SK-MEL-5 (cell line): Measurements from ENCODE around the gene CHD9. TPM values are rescaled to one million over a fixed set of nuclear protein-coding genes. Genes with fewer than 3 reads are reported as not detected.
A peak's percentile ranks its signal among the peaks of the same experiment; 100 is the strongest.
"Not testable (repeated sequence)": the region's sequence is repeated elsewhere in the genome, so short reads cannot be mapped to it uniquely, and the experiment has no call there.

Source experiments
- DNase-seq: peaks from one replicate; pipeline ENCODE4 v3.0.0-alpha.2; 2016; ENCODE audit warnings: low read depth, low spot score
- in situ Hi-C: cut with HindIII; loops from 2 replicates; pipeline ENCODE4 v1.10.0; 2016; ENCODE audit warnings: low sequenced_read_pairs, high pct_unique_total_duplicates, low pct_unique_long_range_greater_than_20kb
- total RNA-seq: library from RNA; depleted of rRNA; stranded (reverse); fragments of >200 nt; shearing (Covaris generic); gene quantifications from 2 replicates; pipeline ENCODE4 v1.2.3, GENCODE V29; 2014

Gene CHD9
- total RNA-seq, 1 experiment from 2014 or later = 20.3 TPM

GRCh38 chr16:53065461-53066061, 10.8 kb downstream of the CHD9 start:
- DNase-seq = peak; percentile 60
- in situ Hi-C loops = no loop called here

- no peak for DNase-seq
- in situ Hi-C loops = no loop called here
Observed at GRCh38 chr16:53067675-53068074, 12.9 kb downstream of the CHD9 start.

GRCh38 chr16:53068423-53068833, 13.6 kb downstream of the CHD9 start:
- in situ Hi-C loops = no loop called here

GRCh38 chr16:53069772-53070171, 15.0 kb downstream of the CHD9 start:
- no peak for DNase-seq
- in situ Hi-C loops = no loop called here

More at GRCh38 chr16:53068423-53068833, 13.6 kb downstream of the CHD9 start:
- DNase-seq = no peak

- no peak for DNase-seq
- in situ Hi-C loops = no loop called here
Observed at GRCh38 chr16:53071748-53072301, 17.0 kb downstream of the CHD9 start.

- no peak for DNase-seq
- in situ Hi-C loops = no loop called here
Observed at GRCh38 chr16:53073022-53073421, 18.2 kb downstream of the CHD9 start.

- DNase-seq, in situ Hi-C loops: not testable (repeated sequence)
Observed at GRCh38 chr16:53074296-53074695, 19.5 kb downstream of the CHD9 start.

GRCh38 chr16:53075461-53075860, 20.7 kb downstream of the CHD9 start:
- in situ Hi-C loops, DNase-seq: not testable (repeated sequence)

GRCh38 chr16:53078247-53078646, 23.5 kb downstream of the CHD9 start:
- DNase-seq = no peak
- in situ Hi-C loops = no loop called here

- in situ Hi-C loops = no loop called here
- no peak for DNase-seq
Observed at GRCh38 chr16:53078765-53079485, 24.1 kb downstream of the CHD9 start.

GRCh38 chr16:53080345-53081031, 25.7 kb downstream of the CHD9 start:
- peak; percentile 37 for DNase-seq
- in situ Hi-C loops = no loop called here

GRCh38 chr16:53081032-53081424, 26.2 kb downstream of the CHD9 start:
- in situ Hi-C loops = no loop called here
- no peak for DNase-seq

GRCh38 chr16:53081686-53082407, 27.1 kb downstream of the CHD9 start:
- no peak for DNase-seq
- in situ Hi-C loops = no loop called here

- DNase-seq = no peak
- in situ Hi-C loops = no loop called here
Observed at GRCh38 chr16:53082509-53082908, 27.7 kb downstream of the CHD9 start.

- no peak for DNase-seq
- in situ Hi-C loops = no loop called here
Observed at GRCh38 chr16:53083119-53083518, 28.3 kb downstream of the CHD9 start.

- DNase-seq = no peak
- in situ Hi-C loops = no loop called here
Observed at GRCh38 chr16:53084141-53084541, 29.4 kb downstream of the CHD9 start.

- in situ Hi-C loops = no loop called here
- no peak for DNase-seq
Observed at GRCh38 chr16:53084746-53085334, 30.0 kb downstream of the CHD9 start.
